ENCODE data around the gene TASL.
"Not testable (repeated sequence)": the region's sequence is repeated elsewhere in the genome, so short reads cannot be mapped to it uniquely, and the experiment has no call there.

TASL gene

GRCh38 chrX:30570505-30570904, 7.1 kb downstream of the TASL start:
- no peak overlapping the region for H2AK5ac ChIP-seq (ENCODE audit: low read length)
- no peak overlapping the region for H3K14ac ChIP-seq (ENCODE audit: low read length)
- H3K18ac ChIP-seq (ENCODE audit: low read length) = no peak overlapping the region
- H3K4me3 ChIP-seq (ENCODE audit: low read depth, low read length) = no peak overlapping the region
- H3K79me2 ChIP-seq (ENCODE audit: control insufficient read depth, insufficient read depth, low read length, poor library complexity) = no peaks in the 10 kb centered on the region
- no peaks in the 10 kb centered on the region for H3K27me3 ChIP-seq (ENCODE audit: insufficient read depth, low read length)
- no CpG with 5 or more reads among the region's 1 CpG for WGBS (ENCODE audit: extremely low coverage, insufficient coverage, insufficient read length)
- no peak overlapping the region for H4K12ac ChIP-seq (ENCODE audit: low read depth, low read length)
- H3K4ac ChIP-seq (ENCODE audit: low read depth, low read length) = no peak overlapping the region
- no peak overlapping the region for H2BK12ac ChIP-seq (ENCODE audit: low read length)
- H2BK120ac ChIP-seq (ENCODE audit: insufficient read depth, low read length, poor library complexity) = no peak overlapping the region
- H3K36me3 ChIP-seq (ENCODE audit: control insufficient read depth in 1 of 2, insufficient read depth in 2 of 2, low read length in 2 of 2) = no peaks in the 10 kb centered on the region
- H2AFZ ChIP-seq (ENCODE audit: insufficient read depth, low read length, poor library complexity) = no peak overlapping the region
- no peaks in the 10 kb centered on the region for H3K4me1 ChIP-seq (ENCODE audit: control insufficient read depth in 1 of 2, insufficient read depth in 2 of 2, low read length in 2 of 2)
- no peak overlapping the region for H3K23ac ChIP-seq (ENCODE audit: low read length)
- no peak overlapping the region for H3K4me2 ChIP-seq (ENCODE audit: low read length)
- H3K27ac ChIP-seq (ENCODE audit: low read depth, low read length) = no peak overlapping the region
- H2BK5ac ChIP-seq (ENCODE audit: low read depth, low read length, poor library complexity) = no peak overlapping the region
- H3K9ac ChIP-seq (ENCODE audit: low read length) = no peak overlapping the region
- H3K79me1 ChIP-seq (ENCODE audit: low read length) = no peaks in the 10 kb centered on the region
- H4K8ac ChIP-seq (ENCODE audit: low read depth, low read length) = no peak overlapping the region
- no peaks in the 10 kb centered on the region for H3K9me3 ChIP-seq (ENCODE audit: insufficient read depth, low read depth, low read length)
- H4K91ac ChIP-seq (ENCODE audit: low read depth, low read length) = no peak overlapping the region
- DNase-seq = peak in 1 of 2 donors; percentile 57

DNA sequence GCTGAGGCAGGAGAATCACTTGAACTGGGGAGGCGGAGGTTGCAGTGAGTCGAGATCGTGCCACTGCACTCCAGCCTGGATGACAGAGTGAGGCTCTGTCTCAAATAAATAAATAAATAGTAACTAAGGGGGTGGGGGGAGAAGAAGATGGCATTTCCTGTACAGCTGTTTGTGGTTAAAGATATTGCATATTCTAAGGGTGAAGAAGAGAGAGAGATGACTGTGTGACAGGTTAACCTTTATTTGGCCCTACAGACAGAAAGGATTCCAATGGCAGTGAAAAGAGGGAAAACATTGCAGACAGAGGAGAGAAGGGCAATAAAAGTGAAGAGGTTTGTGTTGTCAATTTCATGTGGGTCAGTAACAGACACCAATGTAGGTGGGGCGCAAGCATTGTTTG, 9.4 kb downstream of the TASL start:
- Histone ChIP-seq H3K36me3 (ENCODE audit: control insufficient read depth in 1 of 2, insufficient read depth in 2 of 2, low read length in 2 of 2) (no peaks in the 10 kb centered on the region), H2BK5ac (ENCODE audit: low read depth, low read length, poor library complexity) (no peak overlapping the region), H4K8ac (ENCODE audit: low read depth, low read length) (no peak overlapping the region), H3K79me2 (ENCODE audit: control insufficient read depth, insufficient read depth, low read length, poor library complexity) (no peaks in the 10 kb centered on the region), H3K23ac (ENCODE audit: low read length) (no peak overlapping the region), H4K91ac (ENCODE audit: low read depth, low read length) (no peak overlapping the region), H3K4me3 (ENCODE audit: low read depth, low read length) (no peak overlapping the region), H3K9me3 (ENCODE audit: insufficient read depth, low read depth, low read length) (no peaks in the 10 kb centered on the region), H3K27ac (ENCODE audit: low read depth, low read length) (no peak overlapping the region), H3K27me3 (ENCODE audit: insufficient read depth, low read length) (no peaks in the 10 kb centered on the region), H2AFZ (ENCODE audit: insufficient read depth, low read length, poor library complexity) (no peak overlapping the region), H3K14ac (ENCODE audit: low read length) (no peak overlapping the region), H3K18ac (ENCODE audit: low read length) (no peak overlapping the region), H4K12ac (ENCODE audit: low read depth, low read length) (no peak overlapping the region), H3K4ac (ENCODE audit: low read depth, low read length) (no peak overlapping the region), H2BK12ac (ENCODE audit: low read length) (no peak overlapping the region), H3K4me2 (ENCODE audit: low read length) (no peak overlapping the region), H2AK5ac (ENCODE audit: low read length) (no peak overlapping the region), H3K9ac (ENCODE audit: low read length) (no peak overlapping the region), H3K79me1 (ENCODE audit: low read length) (no peaks in the 10 kb centered on the region), H3K4me1 (ENCODE audit: control insufficient read depth in 1 of 2, insufficient read depth in 2 of 2, low read length in 2 of 2) (no peaks in the 10 kb centered on the region), H2BK120ac (ENCODE audit: insufficient read depth, low read length, poor library complexity) (no peak overlapping the region)
- WGBS (ENCODE audit: extremely low coverage, insufficient coverage, insufficient read length) = no CpG with 5 or more reads among the region's 4 CpGs
- no peak for DNase-seq

DNA sequence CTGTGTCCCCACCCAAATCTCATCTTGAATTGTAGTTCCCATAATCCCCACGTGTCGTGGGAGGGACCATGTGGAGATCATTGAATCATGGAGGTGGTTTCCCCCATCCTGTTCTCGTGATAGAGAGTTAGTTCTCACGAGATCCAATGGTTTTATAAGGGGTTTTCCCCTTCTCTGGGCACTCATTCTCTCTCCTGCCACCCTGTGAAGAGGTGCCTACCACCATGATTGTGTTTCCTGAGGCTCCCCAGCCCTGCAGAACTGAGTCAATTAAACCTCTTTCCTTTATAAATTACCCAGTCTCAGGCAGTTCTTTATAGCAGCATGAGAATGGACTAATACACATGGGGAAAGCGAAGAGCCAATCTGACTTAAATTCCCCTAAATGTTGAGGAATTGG, 14.5 kb downstream of the TASL start:
- not testable (repeated sequence) for H3K27ac ChIP-seq (ENCODE audit: low read depth, low read length); H3K9me3 ChIP-seq (ENCODE audit: insufficient read depth, low read depth, low read length)
- no CpG with 5 or more reads among the region's 5 CpGs for WGBS (ENCODE audit: extremely low coverage, insufficient coverage, insufficient read length)

GRCh38 chrX:30561191-30561590, 16.4 kb downstream of the TASL start:
- Histone ChIP-seq H3K4ac (ENCODE audit: low read depth, low read length) (no peak overlapping the region), H2BK5ac (ENCODE audit: low read depth, low read length, poor library complexity) (no peak overlapping the region), H3K23ac (ENCODE audit: low read length) (no peak overlapping the region), H3K4me3 (ENCODE audit: low read depth, low read length) (no peak overlapping the region), H2BK120ac (ENCODE audit: insufficient read depth, low read length, poor library complexity) (no peak overlapping the region), H3K36me3 (ENCODE audit: control insufficient read depth in 1 of 2, insufficient read depth in 2 of 2, low read length in 2 of 2) (no peaks in the 10 kb centered on the region), H3K27ac (ENCODE audit: low read depth, low read length) (no peak overlapping the region), H3K9me3 (ENCODE audit: insufficient read depth, low read depth, low read length) (no peaks in the 10 kb centered on the region), H3K18ac (ENCODE audit: low read length) (no peak overlapping the region), H3K27me3 (ENCODE audit: insufficient read depth, low read length) (no peaks in the 10 kb centered on the region), H3K14ac (ENCODE audit: low read length) (no peak overlapping the region), H4K91ac (ENCODE audit: low read depth, low read length) (no peak overlapping the region), H2AK5ac (ENCODE audit: low read length) (no peak overlapping the region), H3K4me2 (ENCODE audit: low read length) (no peak overlapping the region), H3K79me1 (ENCODE audit: low read length) (no peaks in the 10 kb centered on the region), H3K79me2 (ENCODE audit: control insufficient read depth, insufficient read depth, low read length, poor library complexity) (no peaks in the 10 kb centered on the region), H3K9ac (ENCODE audit: low read length) (no peak overlapping the region), H4K12ac (ENCODE audit: low read depth, low read length) (no peak overlapping the region), H2BK12ac (ENCODE audit: low read length) (no peak overlapping the region), H3K4me1 (ENCODE audit: control insufficient read depth in 1 of 2, insufficient read depth in 2 of 2, low read length in 2 of 2) (no peaks in the 10 kb centered on the region), H4K8ac (ENCODE audit: low read depth, low read length) (no peak overlapping the region), H2AFZ (ENCODE audit: insufficient read depth, low read length, poor library complexity) (no peak overlapping the region)
- WGBS (ENCODE audit: extremely low coverage, insufficient coverage, insufficient read length) = no CpG with 5 or more reads among the region's 2 CpGs
- DNase-seq = peak; percentile 43 to 59

More for the DNA sequence above, 14.5 kb downstream of the TASL start:
- H4K91ac ChIP-seq (ENCODE audit: low read depth, low read length); H2BK120ac ChIP-seq (ENCODE audit: insufficient read depth, low read length, poor library complexity); H2BK5ac ChIP-seq (ENCODE audit: low read depth, low read length, poor library complexity); H3K4ac ChIP-seq (ENCODE audit: low read depth, low read length); H3K4me1 ChIP-seq (ENCODE audit: control insufficient read depth in 1 of 2, insufficient read depth in 2 of 2, low read length in 2 of 2); H3K4me2 ChIP-seq (ENCODE audit: low read length); H3K27me3 ChIP-seq (ENCODE audit: insufficient read depth, low read length); H4K12ac ChIP-seq (ENCODE audit: low read depth, low read length); H4K8ac ChIP-seq (ENCODE audit: low read depth, low read length); H3K14ac ChIP-seq (ENCODE audit: low read length); H3K79me2 ChIP-seq (ENCODE audit: control insufficient read depth, insufficient read depth, low read length, poor library complexity); H3K79me1 ChIP-seq (ENCODE audit: low read length); H3K23ac ChIP-seq (ENCODE audit: low read length); H3K9ac ChIP-seq (ENCODE audit: low read length); H2AFZ ChIP-seq (ENCODE audit: insufficient read depth, low read length, poor library complexity); H3K18ac ChIP-seq (ENCODE audit: low read length); H2AK5ac ChIP-seq (ENCODE audit: low read length); H3K36me3 ChIP-seq (ENCODE audit: control insufficient read depth in 1 of 2, insufficient read depth in 2 of 2, low read length in 2 of 2); DNase-seq; H2BK12ac ChIP-seq (ENCODE audit: low read length); H3K4me3 ChIP-seq (ENCODE audit: low read depth, low read length): not testable (repeated sequence)

All from trophoblast cell (in vitro differentiated cells and primary cell).